ENCODE measurements around the gene PHF23.
"Not testable (repeated sequence)": the region's sequence is repeated elsewhere in the genome, so short reads cannot be mapped to it uniquely, and the experiment has no call there.

Gene PHF23

DNA sequence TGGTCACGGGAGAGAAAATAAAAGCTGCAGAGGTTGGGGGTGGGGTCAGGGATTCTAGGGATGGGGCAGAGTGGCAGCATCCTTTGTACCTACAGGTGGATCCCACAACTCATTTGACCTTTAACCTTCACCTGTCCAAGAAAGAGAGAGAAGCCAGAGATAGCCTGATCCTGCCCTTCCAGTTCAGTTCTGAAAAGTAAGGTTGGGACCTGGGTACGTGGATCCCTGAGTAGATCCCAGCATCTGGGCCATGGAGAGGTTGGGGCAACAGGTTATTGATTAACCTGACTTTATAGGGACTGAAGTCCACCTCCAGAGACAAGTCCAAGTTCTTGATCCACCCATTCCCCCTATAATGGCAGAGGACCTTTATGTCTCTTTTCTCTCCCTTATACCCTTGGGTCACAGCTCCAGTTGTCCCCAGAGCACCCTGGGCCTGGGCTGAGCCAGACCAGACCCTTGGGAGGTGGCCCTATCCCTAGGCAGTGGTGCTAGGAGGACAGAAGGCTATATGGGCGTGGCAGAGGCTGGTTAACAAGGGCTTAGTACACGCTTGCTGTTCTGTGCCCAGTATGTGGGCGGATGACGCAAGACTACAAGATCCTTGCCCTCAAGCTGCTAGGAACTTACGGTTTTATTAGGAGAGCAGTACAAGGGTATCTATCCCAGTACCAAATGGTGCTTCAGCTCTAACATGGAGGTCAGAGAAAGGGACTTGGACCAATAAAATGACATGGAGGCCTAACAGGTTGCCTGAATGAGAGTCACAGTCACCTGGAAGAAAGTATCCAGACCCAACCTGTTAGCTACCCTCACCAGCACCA, 19.7 kb upstream of the PHF23 start:
- FAIRE-seq (no peak), DNase-seq (ENCODE audit: low spot score) (no peak)

- DNase-seq (ENCODE audit: low spot score): no peak
- FAIRE-seq: no peak
Observed at GRCh38 chr17:7256766-7257456, 17.7 kb upstream of the PHF23 start.

DNA sequence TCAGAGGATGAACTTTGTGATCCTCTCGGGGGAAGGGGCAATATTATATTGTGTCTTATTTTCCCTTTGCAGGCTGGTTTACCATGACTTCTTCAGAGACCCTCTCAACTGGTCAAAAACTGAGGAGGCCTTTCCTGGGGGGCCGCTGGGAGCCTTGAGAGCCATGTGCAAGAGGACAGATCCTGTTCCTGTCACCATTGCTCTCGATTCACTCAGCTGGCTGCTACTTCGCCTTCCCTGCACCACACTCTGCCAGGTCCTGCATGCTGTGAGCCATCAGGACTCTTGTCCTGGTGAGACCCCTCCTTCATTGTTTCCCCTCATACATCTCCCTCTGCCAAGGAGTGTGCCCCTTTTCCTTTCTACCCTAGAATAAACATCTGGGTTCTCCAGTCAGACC, 15.3 kb upstream of the PHF23 start:
- DNase-seq (ENCODE audit: low spot score) (no peak), FAIRE-seq (no peak)

DNA sequence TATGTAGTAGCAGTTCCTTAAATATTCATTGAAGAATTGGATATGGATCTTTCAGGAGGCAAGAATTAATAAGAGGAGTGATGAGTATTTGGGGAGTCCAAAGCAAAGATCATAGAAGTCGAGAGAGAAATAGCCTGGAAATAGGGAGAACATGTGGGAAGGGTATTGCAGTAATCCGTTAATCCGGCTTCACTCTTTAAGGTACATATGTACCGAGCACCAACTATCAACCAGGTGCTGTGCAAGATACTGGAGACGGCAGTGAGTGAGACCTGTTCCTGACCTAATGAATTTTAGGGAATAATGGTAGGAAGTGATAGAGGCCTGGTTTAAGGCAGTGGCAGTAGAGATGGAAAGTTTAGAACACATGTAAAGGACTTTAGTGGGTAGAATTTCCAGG, 13.8 kb upstream of the PHF23 start:
- no peak for DNase-seq (ENCODE audit: low spot score)
- FAIRE-seq: no peak

DNA sequence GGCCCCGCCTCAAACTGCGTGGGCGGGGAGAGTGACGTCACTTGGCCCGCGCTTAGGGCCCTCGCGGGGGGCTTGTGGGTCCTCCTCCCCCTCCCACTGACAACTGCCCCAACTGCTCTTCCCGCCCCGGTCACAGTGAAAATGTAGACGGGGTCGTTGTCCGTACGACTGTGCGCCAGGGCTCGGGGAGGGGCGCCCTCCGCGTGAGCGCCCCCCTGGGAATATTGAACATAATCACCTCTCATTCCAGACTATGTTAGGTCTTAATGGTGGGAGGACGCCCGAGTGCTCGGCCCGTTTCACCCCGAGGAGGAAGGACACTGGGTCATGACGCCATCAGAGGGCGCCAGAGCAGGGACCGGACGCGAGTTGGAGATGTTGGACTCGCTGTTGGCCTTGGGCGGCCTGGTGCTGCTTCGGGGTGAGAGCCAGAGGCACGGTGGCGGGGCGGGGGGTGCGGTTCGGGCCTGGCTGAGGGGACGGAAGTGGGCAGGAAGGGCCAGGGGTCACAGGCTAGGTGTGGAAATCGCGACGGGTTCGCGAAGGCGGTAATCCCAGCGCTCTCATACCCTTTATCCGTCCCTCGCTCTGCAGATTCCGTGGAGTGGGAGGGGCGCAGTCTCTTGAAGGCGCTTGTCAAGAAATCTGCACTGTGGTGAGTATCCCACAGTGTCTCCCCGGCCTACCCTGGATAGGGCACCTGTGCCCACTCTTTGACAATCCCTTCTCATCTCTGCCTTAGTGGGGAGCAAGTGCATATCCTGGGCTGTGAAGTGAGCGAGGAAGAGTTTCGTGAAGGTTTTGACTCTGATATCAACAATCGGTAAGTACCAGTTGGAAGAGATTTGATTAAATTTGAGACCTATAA, 13.2 kb upstream of the PHF23 start, which contains the start of gene ELP5:
TSS of gene ELP5 (plus strand) at position 40 of the 868 bp plus-strand sequence. CDS start at position 376, 336 bp downstream.
- DNase-seq (ENCODE audit: low spot score): peak; percentile 79
- no peak for FAIRE-seq

DNA sequence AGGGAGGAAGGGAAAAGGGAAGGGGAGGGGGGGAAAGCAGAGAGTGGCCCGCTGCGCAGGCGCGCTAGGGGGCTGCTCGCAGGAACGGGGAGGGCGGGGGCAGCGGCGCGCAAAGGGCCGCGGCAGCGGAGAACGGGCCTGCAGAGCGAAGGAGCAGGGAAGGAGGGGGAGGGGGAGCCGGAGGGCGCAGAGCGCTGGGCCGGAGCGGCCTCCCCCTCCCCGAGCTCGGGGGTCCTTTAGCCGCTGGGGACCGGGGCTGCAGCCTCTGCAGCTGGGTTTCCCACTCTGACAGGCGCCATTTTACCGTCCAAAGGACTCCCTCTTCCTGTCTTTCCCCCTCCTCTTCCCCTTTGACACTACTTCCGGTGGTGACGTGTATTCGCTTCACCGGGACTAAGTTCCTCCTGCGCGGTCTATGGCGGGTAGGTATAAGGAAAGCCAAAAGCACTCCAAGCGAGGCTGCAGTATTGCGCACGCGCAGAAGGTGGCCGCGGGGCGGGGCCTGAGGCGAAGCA, 12.5 kb upstream of the PHF23 start, which contains the start of gene CTDNEP1:
TSS of gene CTDNEP1 (minus strand) at position 74 of the 515 bp plus-strand sequence. CDS start 438 bp downstream, outside the sequence.
- DNase-seq (ENCODE audit: low spot score) (peak; percentile 98), FAIRE-seq (peak; percentile 85)

DNA sequence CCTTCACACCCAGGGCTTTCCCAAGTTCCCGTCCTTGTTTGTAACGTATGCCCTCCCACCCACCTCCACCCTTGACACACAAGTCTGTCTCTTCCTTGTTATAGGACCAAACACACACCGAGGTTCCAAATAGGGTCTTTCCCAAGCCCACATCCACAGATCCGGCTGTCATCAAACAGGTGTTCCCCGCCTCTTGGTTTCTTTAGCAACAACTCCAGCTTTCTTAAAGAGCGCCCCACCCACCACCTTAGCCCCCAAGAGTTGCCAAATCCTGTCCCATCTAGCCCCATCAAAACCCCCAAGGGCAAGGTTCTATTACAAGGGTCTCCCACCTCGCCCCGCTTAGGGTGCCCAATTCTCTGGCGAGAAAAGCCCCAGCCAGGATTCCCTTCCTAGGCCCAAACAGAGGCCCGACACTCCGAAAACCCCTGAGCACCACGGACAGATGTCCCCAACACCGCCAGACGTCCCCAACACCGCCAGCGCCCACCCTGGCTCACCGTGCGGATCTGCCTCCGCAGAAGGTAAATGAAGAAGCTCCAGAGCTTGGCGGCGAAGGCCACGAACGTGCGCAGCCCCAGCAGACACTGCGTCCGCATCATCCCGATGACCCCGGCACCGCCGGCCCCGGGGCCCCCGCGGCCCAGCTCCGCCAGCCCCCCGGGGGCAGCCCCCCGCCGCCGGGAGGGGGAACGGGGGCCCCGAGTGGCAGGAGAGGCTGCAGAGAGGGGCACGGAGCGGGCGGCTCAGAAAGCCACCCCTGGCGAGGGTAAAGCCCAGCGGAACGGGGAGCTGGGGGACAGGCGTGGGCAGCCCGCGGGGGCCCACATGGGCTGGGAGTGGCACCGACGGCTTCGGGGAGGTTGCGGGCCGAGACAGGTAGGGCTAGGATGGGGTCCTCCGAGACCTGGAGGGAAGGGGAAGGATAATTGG, 11.7 kb upstream of the PHF23 start:
- DNase-seq (ENCODE audit: low spot score) (no peak), FAIRE-seq (no peak)

DNA sequence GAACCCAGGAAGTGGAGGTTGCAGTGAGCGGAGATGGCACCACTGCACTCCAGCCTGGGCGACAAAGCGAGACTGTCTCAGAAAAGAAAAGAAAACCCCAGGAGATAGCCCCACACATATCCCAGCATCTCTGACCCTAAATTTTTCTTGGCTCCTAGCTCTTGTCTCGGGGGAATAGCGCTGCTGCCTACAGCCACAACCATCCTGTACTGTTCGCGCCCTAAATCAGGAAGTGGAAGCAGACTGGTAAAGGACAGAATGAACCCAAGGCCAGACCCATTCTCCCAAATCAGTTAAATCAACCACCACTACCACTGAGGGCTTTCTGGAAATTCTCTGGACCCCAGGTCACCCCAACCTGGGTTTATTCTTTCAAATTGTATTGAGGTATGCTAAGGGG, 10.6 kb upstream of the PHF23 start:
- no peak for DNase-seq (ENCODE audit: low spot score)
- no peak for FAIRE-seq

- no peak for FAIRE-seq
Observed at GRCh38 chr17:7249214-7249613, 10.0 kb upstream of the PHF23 start.

DNA sequence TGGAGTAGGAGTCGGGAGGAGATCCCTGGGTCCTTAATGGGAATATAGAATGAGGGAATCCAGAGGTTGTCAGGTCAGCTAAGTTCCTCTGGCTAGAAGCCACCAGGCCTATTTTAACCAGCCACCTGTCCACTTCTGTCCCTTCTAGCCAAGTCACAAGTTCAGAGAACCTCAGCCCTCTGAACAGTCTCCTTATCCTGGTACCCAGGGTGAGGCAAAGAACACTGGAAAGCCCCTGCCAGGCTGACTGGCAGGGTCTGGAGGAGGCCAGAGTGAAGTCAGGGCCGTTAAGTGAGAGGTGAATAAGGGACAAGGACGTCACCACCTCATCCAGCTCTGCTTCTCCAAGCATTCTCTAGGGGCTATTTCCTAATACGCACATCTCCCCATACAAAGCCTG, 9.5 kb upstream of the PHF23 start:
- DNase-seq (ENCODE audit: low spot score) (no peak), FAIRE-seq (no peak)

More at GRCh38 chr17:7249214-7249613, 10.0 kb upstream of the PHF23 start:
- DNase-seq (ENCODE audit: low spot score): no peak

GRCh38 chr17:7246779-7247178, 7.5 kb upstream of the PHF23 start:
- FAIRE-seq: no peak
- no peak for DNase-seq (ENCODE audit: low spot score)

DNA sequence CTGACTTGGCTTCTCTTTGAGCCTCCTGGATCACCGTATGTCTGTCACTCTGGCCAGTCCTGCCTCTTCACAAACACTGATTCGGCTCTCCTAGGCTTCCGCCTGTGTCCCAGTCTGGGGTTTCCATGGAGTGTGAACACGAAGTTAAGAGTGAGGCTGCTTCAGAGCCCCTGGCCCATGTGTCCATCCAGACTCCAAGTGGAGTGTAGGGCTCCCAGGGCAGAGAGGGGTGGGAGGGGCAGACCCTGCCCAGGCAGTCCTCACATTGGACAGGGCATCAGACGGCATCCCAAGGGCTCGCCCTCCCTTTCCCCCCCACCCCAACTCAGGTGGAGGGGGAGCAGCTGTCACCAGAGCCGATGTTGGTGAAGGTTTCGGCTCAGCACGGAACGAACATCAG, 4.6 kb upstream of the PHF23 start:
- not testable (repeated sequence) for FAIRE-seq; DNase-seq (ENCODE audit: low spot score)

DNA sequence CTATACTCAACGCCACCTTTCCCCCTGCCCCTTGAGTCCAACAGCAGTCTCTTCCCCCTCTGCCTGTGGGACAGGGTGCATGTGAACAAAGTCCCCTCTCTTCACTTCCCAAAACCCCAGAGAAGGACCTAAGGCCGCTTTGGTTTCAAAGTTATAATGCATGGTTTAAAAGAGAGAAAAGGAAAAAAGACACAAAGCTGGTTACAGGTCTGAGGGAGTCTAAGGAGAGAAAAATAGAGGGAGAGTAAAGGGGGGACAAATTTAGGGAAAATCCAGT, 4.1 kb upstream of the PHF23 start:
- DNase-seq (ENCODE audit: low spot score) (no peak), FAIRE-seq (no peak)

GRCh38 chr17:7242717-7243452, 3.6 kb upstream of the PHF23 start:
- peak; percentile 71 for DNase-seq (ENCODE audit: low spot score)
- FAIRE-seq: no peak

- DNase-seq (ENCODE audit: low spot score) (peak; percentile 60), FAIRE-seq (peak; percentile 42)
Observed at GRCh38 chr17:7241783-7242716, 2.8 kb upstream of the PHF23 start, which contains the start of gene GABARAP. GABARAP (minus strand) TSS chr17:7242449; CDS start chr17:7242330, 119 bp downstream.

DNA sequence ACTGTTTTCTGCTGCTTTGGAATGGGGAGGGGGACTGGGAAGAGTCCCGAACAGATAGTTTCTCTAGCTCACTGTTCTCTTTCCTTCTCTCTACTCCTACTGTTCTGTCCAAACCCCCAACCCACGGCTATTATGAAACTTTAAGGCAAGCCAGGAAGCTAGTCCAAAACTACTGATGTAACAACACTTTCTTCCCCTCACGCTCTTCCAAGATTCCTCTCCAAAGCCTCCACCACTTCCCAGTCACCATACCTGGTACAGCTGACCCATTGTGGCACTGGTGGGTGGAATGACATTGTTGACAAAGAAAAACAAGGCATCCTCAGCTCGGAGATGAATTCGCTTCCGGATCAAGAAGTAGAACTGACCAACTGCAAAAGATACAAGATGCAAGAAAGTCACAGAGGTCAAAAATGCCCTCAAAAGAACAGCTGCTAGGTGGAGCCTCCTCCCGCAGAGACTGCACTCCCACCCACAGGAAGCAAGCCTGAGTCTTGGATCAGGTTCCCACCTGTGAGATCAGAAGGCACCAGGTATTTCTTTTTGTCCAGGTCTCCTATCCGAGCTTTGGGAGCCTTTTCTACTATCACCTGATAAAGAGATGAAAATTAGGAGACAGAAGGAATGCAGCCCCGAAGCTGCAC, 2.0 kb upstream of the PHF23 start:
- FAIRE-seq (no peak), DNase-seq (ENCODE audit: low spot score) (no peak)

- FAIRE-seq (no peak), DNase-seq (ENCODE audit: low spot score) (no peak)
Observed at GRCh38 chr17:7240375-7240774, 1.1 kb upstream of the PHF23 start.

Measured in RCC 7860 (cell line).